Smooth muscle cell of the umbilical artery (primary cell): ENCODE measurements around the gene SPATA31C2. TPM values are rescaled to one million over a fixed set of nuclear protein-coding genes. Genes with fewer than 3 reads are reported as not detected.

Experiments
- total RNA-seq: library from RNA; depleted of rRNA; stranded (reverse); fragments of >200 nt; gene quantifications from 2 replicates; pipeline ENCODE4 v1.2.3, GENCODE V29; 2014

SPATA31C2 gene
- total RNA-seq: not detected in 2 replicates

DNA sequence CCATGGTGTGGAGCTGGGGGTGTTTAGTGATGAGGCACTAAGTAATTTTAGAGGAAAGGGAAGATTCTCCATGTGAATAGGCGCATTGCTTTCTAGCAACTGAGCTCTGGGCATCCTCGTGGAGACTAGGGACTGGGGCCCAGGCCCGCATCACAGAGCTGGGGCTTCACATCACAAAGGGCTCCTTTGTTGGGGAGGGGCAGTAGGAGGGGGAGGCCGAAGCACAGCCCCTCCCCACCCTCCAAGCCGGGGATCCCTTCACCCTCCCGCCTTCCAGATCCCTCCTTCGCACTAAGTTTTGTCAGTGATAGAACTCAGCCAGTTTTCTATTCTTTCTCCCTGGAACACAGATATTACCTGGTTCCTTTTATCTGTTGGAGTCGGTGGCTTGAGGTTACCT is at the start of gene SPATA31C2:
Gene SPATA31C2, minus strand, starts transcription at position 101 of the 400 bp plus-strand sequence. Its CDS starts 29 bp downstream, at position 72.

Other genes with a start within 250 kb of the SPATA31C2 start
- gene SPATA31C1, start 220.5 kb downstream of the SPATA31C2 start, total RNA-seq: not detected in 2 replicates
- 7.8 and 11.6 TPM in 2 replicates for gene CDK20, start 163.9 kb downstream of the SPATA31C2 start, total RNA-seq
- gene SPIN1, start 250.0 kb upstream of the SPATA31C2 start, total RNA-seq: 116 and 130 TPM in 2 replicates